ENCODE measurements around the gene ATP2B1. TPM values are rescaled to one million over a fixed set of nuclear protein-coding genes. Genes with fewer than 3 reads are reported as not detected.

Gene ATP2B1
- total RNA-seq, 1 experiment from 2014 or later = 20.6 TPM

DNA sequence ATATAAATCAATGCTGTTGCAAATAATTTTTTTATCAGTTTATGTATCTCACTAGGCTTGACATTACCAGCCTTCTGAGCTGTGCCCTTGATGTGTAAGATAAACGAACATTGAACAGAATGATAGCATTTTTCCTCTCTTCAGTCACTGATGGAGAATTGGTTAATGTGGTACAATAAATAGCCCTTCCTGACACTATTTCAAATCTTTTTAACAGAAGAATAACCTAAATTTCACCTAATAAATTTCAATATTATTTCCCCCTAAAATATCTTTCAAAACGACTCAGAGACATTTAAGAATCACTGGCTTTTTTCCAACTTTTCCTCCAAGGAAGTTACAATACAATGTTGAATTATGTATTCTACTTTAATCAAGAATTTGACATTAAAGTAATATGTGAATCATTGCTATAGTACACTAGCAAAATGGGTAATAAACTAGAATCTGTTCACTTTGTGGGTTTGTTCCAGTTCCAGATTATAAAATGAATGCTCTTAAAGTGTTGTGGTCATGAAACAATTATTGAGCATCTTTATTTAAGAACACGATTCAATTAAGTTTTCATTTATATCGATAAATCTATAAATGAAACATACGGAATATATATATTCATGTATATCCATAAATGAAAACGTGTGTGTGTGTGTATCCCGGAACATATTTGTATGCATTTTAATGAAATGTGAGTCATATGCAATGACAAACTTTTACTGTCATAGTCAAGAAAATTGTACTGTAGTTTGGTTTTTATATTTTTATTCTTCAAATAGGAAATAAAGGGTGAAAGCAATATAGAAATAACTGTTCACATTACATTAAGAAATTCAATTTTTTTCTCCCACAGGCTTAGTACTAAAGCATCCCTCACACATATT lies 2.5 kb upstream of the ATP2B1 start:
- H3K9me3 ChIP-seq (ENCODE audit: control insufficient read depth, low read depth, low read length) = no peaks in the 10 kb centered on the region
- no peak overlapping the region for H4K5ac ChIP-seq (ENCODE audit: insufficient read length, low read depth, low read length)
- H3K79me2 ChIP-seq (ENCODE audit: insufficient read depth, low read length) = no peaks in the 10 kb centered on the region
- H2BK12ac ChIP-seq (ENCODE audit: insufficient read length, low read depth, low read length) = no peak overlapping the region
- no peak overlapping the region for H2BK5ac ChIP-seq (ENCODE audit: insufficient read length, low read length)
- no peak overlapping the region for H4K91ac ChIP-seq (ENCODE audit: insufficient read length, low read depth, low read length)
- peaks cover 15% of the 10 kb centered on the region for H3K23me2 ChIP-seq (ENCODE audit: insufficient read length, low read depth, low read length, poor library complexity, severe bottlenecking)
- no peak overlapping the region for H2BK120ac ChIP-seq (ENCODE audit: low read depth, low read length, poor library complexity, severe bottlenecking)
- no peak overlapping the region for H3K27ac Mint-ChIP-seq
- H3K4me1 ChIP-seq (ENCODE audit: insufficient read depth, low read length) = no peaks in the 10 kb centered on the region
- no peaks in the 10 kb centered on the region for H3K79me1 ChIP-seq (ENCODE audit: insufficient read depth, low read depth, low read length, poor library complexity, severe bottlenecking)
- H3K4ac ChIP-seq (ENCODE audit: low read depth, low read length) = no peak overlapping the region
- H3K14ac ChIP-seq (ENCODE audit: insufficient read depth, low read length) = no peak overlapping the region
- no peak overlapping the region for H2BK15ac ChIP-seq (ENCODE audit: low read depth, low read length)
- DNase-seq = no peak
- H3K4me1 Mint-ChIP-seq = peaks cover 16 to 18% of the 10 kb centered on the region in 2 experiments
- no peaks in the 10 kb centered on the region for H4K20me1 ChIP-seq (ENCODE audit: control insufficient read depth, insufficient read depth, insufficient read length)
- peaks cover 10% of the 10 kb centered on the region; the same call in 1 of the 2 replicates for H3K27me3 ChIP-seq (ENCODE audit: insufficient read depth, low read length)
- TF ChIP-seq, protein P1, sequence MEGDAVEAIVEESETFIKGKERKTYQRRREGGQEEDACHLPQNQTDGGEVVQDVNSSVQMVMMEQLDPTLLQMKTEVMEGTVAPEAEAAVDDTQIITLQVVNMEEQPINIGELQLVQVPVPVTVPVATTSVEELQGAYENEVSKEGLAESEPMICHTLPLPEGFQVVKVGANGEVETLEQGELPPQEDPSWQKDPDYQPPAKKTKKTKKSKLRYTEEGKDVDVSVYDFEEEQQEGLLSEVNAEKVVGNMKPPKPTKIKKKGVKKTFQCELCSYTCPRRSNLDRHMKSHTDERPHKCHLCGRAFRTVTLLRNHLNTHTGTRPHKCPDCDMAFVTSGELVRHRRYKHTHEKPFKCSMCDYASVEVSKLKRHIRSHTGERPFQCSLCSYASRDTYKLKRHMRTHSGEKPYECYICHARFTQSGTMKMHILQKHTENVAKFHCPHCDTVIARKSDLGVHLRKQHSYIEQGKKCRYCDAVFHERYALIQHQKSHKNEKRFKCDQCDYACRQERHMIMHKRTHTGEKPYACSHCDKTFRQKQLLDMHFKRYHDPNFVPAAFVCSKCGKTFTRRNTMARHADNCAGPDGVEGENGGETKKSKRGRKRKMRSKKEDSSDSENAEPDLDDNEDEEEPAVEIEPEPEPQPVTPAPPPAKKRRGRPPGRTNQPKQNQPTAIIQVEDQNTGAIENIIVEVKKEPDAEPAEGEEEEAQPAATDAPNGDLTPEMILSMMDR (conservative IDR thresholded peaks at IDR 0.05) = no peak
- no peak overlapping the region for H3K4me2 ChIP-seq (ENCODE audit: insufficient read depth, insufficient read length, low read length)
- no peak overlapping the region for H3K9ac ChIP-seq (ENCODE audit: extremely low read depth, insufficient read length, low read length)
- H3K4me3 Mint-ChIP-seq = peak overlapping the region; percentile 82 to 86; a peak in 4 of 5 replicates
- no peak overlapping the region for H4K8ac ChIP-seq (replicated peaks; ENCODE audit: insufficient read length, low read depth, low read length)
- H3K18ac ChIP-seq (ENCODE audit: insufficient read length, low read depth, low read length) = no peak overlapping the region
- peaks cover 5 to 18% (median 10%) of the 10 kb centered on the region in 3 experiments; a peak in 6 of 7 replicates for H3K36me3 Mint-ChIP-seq (ENCODE audit: insufficient read depth in 1 of 3, low read depth in 3 of 3)
- 100% methylated on average over 1 of the region's 7 CpGs for WGBS (ENCODE audit: extremely low coverage, insufficient read length, low lambda C conversion rate)
- no peak overlapping the region for H2BK20ac ChIP-seq (ENCODE audit: low read depth, low read length, poor library complexity, severe bottlenecking)
- H3K23ac ChIP-seq (ENCODE audit: insufficient read length, low read depth, low read length) = no peak overlapping the region
- no peak overlapping the region for H2AFZ ChIP-seq (ENCODE audit: low read length)
- H3K27me3 Mint-ChIP-seq (ENCODE audit: low read depth) = peaks cover 45% of the 10 kb centered on the region
- H2AK5ac ChIP-seq (ENCODE audit: insufficient read length, low read length) = no peak overlapping the region
- H3K27ac ChIP-seq (ENCODE audit: insufficient read length, low read depth, low read length) = no peak overlapping the region
- no peak overlapping the region for H3K56ac ChIP-seq (ENCODE audit: insufficient read length, low read depth, low read length)
- H3T11ph ChIP-seq (ENCODE audit: low read length) = no peak overlapping the region
- peaks cover 19% of the 10 kb centered on the region in 2 experiments; a peak in 4 of 5 replicates for H3K9me3 Mint-ChIP-seq
